Hepatocyte (in vitro differentiated cells): ENCODE results near the gene TNFRSF4.

Experiments
- EZH2 ChIP-seq: fragments of 200-600 bp; sonication (generic); IDR thresholded peaks from 2 replicates; pipeline ENCODE4 v1.6.1; 2016; ENCODE audit warnings: antibody characterized with exemption, mild to moderate bottlenecking, borderline replicate concordance
- TF ChIP-seq, protein P1 (sequence below): fragments of 200-600 bp; sonication (generic); IDR thresholded peaks from 2 replicates; pipeline ENCODE4 v1.5.1; 2016; ENCODE audit warnings: antibody characterized with exemption, mild to moderate bottlenecking; ENCODE audit not compliant: poor library complexity

DNA sequence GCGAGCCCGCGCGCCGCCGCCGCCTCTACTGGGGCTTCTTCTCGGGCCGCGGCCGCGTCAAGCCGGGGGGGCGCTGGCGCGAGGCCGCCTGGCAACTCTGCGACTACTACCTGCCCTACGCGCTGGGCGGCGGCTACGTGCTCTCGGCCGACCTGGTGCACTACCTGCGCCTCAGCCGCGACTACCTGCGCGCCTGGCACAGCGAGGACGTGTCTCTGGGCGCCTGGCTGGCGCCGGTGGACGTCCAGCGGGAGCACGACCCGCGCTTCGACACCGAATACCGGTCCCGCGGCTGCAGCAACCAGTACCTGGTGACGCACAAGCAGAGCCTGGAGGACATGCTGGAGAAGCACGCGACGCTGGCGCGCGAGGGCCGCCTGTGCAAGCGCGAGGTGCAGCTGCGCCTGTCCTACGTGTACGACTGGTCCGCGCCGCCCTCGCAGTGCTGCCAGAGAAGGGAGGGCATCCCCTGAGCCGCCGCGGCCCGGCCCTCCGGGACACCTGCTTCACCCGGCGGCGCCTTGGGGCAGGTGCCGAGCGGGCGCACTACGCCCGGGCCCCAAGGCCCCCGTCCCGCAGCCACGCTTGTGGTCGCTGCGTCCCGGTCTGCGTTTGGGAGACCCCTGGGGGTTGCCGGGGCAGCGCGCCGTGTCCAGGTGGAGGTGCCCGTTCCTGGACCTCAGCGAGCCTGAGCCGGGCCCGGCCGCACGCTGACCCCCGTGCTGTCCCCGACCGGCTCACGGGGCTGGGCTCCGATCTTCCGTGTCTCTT is 19.0 kb upstream of the TNFRSF4 start:
- TF ChIP-seq, protein P1, sequence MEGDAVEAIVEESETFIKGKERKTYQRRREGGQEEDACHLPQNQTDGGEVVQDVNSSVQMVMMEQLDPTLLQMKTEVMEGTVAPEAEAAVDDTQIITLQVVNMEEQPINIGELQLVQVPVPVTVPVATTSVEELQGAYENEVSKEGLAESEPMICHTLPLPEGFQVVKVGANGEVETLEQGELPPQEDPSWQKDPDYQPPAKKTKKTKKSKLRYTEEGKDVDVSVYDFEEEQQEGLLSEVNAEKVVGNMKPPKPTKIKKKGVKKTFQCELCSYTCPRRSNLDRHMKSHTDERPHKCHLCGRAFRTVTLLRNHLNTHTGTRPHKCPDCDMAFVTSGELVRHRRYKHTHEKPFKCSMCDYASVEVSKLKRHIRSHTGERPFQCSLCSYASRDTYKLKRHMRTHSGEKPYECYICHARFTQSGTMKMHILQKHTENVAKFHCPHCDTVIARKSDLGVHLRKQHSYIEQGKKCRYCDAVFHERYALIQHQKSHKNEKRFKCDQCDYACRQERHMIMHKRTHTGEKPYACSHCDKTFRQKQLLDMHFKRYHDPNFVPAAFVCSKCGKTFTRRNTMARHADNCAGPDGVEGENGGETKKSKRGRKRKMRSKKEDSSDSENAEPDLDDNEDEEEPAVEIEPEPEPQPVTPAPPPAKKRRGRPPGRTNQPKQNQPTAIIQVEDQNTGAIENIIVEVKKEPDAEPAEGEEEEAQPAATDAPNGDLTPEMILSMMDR, result no peak
- TF ChIP-seq EZH2, result no peak
